ENCODE results near the gene ESAM. TPM values are rescaled to one million over a fixed set of nuclear protein-coding genes. Genes with fewer than 3 reads are reported as not detected.
A peak's percentile ranks its signal among the peaks of the same experiment; 100 is the strongest.

Gene ESAM
- polyA plus RNA-seq, 4 donors = 0.67 to 38.3 (median 6.9) TPM

DNA sequence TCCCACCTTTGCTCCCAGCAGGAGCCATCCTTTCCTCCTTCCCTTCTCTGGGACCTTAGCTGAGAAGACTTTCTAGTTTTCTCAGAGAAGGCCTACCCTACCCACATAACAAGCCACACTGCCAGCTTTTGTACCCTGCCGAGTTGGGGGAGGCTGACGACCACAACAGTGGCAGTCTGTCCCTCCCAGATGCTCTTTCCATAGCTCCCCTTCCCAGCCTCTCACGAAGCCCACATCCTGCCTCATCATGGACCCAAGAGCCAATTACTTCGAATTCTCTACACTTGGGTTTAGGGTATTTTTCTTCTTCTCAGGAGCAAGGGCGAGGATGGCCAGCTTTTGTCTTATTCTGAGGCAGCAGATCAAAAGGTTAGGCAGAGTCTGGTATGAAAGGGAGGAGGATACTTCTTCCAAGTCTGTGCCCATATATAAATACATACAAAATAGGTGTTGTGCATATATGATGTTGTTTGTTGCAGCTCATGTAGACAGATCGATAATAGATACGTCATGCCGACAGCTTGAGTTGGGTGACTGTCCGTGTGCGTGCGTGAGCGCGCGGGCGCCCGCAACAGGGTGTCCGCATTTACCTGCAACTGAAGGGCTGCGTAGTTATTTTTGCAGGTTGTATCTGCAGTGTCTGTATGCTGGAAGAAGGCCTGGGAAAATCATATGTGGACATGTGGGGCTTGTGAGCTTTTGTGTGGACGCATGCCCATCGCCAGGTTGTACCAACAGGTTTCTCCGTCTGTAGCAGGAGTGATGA lies 23.2 kb downstream of the ESAM start:
- peaks cover 0 to 8% (median 2%) of the 10 kb centered on the region in 3 donors for H3K4me1 ChIP-seq (ENCODE audit: control insufficient read depth in 3 of 3, insufficient read depth in 2 of 3, low read depth in 1 of 3, low read length in 2 of 3)
- FAIRE-seq (no peak), DNase-seq (no peak)
- no peaks in the 10 kb centered on the region for H3K36me3 ChIP-seq (ENCODE audit: control insufficient read depth in 3 of 3, insufficient read depth in 2 of 3, low read depth in 1 of 3, low read length in 3 of 3)
- no peaks in the 10 kb centered on the region for H3K9me3 ChIP-seq (ENCODE audit: control insufficient read depth in 2 of 2, insufficient read depth in 1 of 2, low read depth in 1 of 2, low read length in 1 of 2)
- peak overlapping the region in 1 of 3 donors; percentile 32 for H3K4me3 ChIP-seq (ENCODE audit: low read depth in 1 of 3, low read length in 3 of 3)
- peaks cover 0 to 79% (median 2%) of the 10 kb centered on the region in 3 donors for H3K27me3 ChIP-seq (ENCODE audit: control insufficient read depth in 3 of 3, insufficient read depth in 3 of 3, low read length in 3 of 3)
- no peak overlapping the region for H3K27ac ChIP-seq (ENCODE audit: low read depth in 1 of 3, low read length in 2 of 3)
- WGBS, 3 donors = 27 to 57% (median 37%) methylated on average over 21 of the region's 21 CpGs

DNA sequence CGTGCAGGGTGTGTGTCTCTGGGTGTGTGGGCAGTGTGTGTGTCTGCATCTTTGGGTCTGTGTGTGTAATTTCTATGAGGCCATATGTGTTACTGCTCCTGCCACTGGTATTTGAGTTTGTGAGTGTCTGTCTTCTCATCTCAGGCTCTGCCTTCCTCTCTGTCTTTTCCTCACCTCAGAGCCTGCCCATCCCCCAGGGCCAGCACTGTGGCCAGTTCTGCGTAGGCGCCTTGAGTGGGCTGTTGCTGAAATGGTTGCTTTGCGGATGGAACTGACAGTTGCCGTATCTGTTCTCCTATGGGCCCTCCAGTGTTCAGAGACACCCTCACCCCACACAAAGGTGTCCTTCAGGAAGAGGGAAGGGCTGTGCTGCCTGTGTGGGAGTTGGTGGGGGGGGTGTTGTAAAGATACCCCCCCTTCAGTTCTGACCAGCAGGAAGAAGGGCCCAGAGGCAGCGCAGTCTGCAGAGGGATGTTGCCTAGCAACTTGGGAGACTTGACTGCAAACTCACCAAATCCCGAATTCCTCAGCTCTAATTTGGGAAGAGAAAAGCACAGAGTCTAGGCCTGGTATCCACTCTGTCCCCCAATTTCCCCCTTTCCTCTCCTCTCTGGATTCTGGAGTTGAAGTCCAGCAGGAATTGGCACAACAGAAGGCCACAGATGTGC lies 24.3 kb downstream of the ESAM start:
- Histone ChIP-seq H3K27ac (ENCODE audit: low read depth in 1 of 3, low read length in 2 of 3) (no peak overlapping the region), H3K36me3 (ENCODE audit: control insufficient read depth in 3 of 3, insufficient read depth in 2 of 3, low read depth in 1 of 3, low read length in 3 of 3) (no peaks in the 10 kb centered on the region), H3K9me3 (ENCODE audit: control insufficient read depth in 2 of 2, insufficient read depth in 1 of 2, low read depth in 1 of 2, low read length in 1 of 2) (no peaks in the 10 kb centered on the region), H3K4me1 (ENCODE audit: control insufficient read depth in 3 of 3, insufficient read depth in 2 of 3, low read depth in 1 of 3, low read length in 2 of 3) (peaks cover 0 to 8% (median 2%) of the 10 kb centered on the region in 3 donors), H3K27me3 (ENCODE audit: control insufficient read depth in 3 of 3, insufficient read depth in 3 of 3, low read length in 3 of 3) (peaks cover 0 to 67% (median 2%) of the 10 kb centered on the region in 3 donors), H3K4me3 (ENCODE audit: low read depth in 1 of 3, low read length in 3 of 3) (no peak overlapping the region)
- 75 to 85% (median 83%) methylated on average over 7 of the region's 7 CpGs for WGBS, 3 donors
- FAIRE-seq (no peak), DNase-seq (no peak)

DNA sequence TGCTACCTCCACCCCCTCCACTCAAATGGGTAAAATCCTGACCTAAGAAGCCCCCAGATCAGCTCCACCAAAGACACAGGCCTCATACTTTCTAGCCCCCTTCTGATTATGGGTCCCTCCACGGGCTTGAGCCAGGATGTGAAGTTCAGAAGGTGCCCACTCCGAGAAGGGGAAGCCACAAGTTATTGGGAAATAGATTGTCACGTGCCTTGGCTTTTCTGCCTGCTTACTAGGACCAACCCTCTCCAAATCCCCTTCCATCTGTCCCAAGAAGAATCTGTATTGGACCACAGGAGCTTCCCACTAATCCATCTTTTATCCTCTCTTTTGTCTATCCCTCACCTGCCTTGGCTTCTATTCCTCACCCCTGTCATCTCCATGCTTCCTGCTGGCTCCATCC lies 25.4 kb downstream of the ESAM start:
- Histone ChIP-seq H3K9me3 (ENCODE audit: control insufficient read depth in 2 of 2, insufficient read depth in 1 of 2, low read depth in 1 of 2, low read length in 1 of 2) (no peaks in the 10 kb centered on the region), H3K4me3 (ENCODE audit: low read depth in 1 of 3, low read length in 3 of 3) (no peak overlapping the region), H3K27me3 (ENCODE audit: control insufficient read depth in 3 of 3, insufficient read depth in 3 of 3, low read length in 3 of 3) (peaks cover 0 to 57% (median 0%) of the 10 kb centered on the region in 3 donors), H3K4me1 (ENCODE audit: control insufficient read depth in 3 of 3, insufficient read depth in 2 of 3, low read depth in 1 of 3, low read length in 2 of 3) (peaks cover 0 to 8% (median 2%) of the 10 kb centered on the region in 3 donors), H3K36me3 (ENCODE audit: control insufficient read depth in 3 of 3, insufficient read depth in 2 of 3, low read depth in 1 of 3, low read length in 3 of 3) (no peaks in the 10 kb centered on the region), H3K27ac (ENCODE audit: low read depth in 1 of 3, low read length in 2 of 3) (no peak overlapping the region)
- no peak for FAIRE-seq
- no peak for DNase-seq
- 58 to 69% (median 60%) methylated on average over 3 of the region's 3 CpGs for WGBS, 3 donors

DNA sequence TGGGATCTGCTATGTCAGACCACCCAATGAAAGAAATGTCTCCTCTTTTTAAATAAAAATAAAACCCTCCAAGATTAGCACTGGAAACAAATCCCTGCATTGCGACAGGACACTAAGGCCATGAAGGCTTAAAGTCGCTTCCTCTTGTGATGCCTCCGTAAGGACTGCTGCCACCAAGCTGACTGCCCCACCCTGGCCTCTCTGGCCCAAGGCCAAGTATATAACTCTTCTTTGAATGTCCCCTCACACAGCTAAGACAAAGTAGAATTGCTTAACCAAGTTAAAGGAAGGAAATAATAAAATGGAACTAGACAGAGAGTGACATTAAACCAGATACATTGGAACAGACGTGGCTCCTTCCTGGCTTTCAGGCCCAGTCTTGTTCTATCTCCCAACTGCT lies 29.9 kb downstream of the ESAM start:
- no peak overlapping the region for H3K4me3 ChIP-seq (ENCODE audit: low read depth in 1 of 3, low read length in 3 of 3)
- FAIRE-seq = no peak
- no peak overlapping the region for H3K27ac ChIP-seq (ENCODE audit: low read depth in 1 of 3, low read length in 2 of 3)
- 80 to 92% (median 87%) methylated on average over 4 of the region's 4 CpGs for WGBS, 3 donors
- H3K36me3 ChIP-seq (ENCODE audit: control insufficient read depth in 3 of 3, insufficient read depth in 2 of 3, low read depth in 1 of 3, low read length in 3 of 3) = no peaks in the 10 kb centered on the region
- H3K4me1 ChIP-seq (ENCODE audit: control insufficient read depth in 3 of 3, insufficient read depth in 2 of 3, low read depth in 1 of 3, low read length in 2 of 3) = no peaks in the 10 kb centered on the region
- no peak for DNase-seq
- H3K27me3 ChIP-seq (ENCODE audit: control insufficient read depth in 3 of 3, insufficient read depth in 3 of 3, low read length in 3 of 3) = peaks cover 0 to 14% (median 0%) of the 10 kb centered on the region in 3 donors
- no peaks in the 10 kb centered on the region for H3K9me3 ChIP-seq (ENCODE audit: control insufficient read depth in 2 of 2, insufficient read depth in 1 of 2, low read depth in 1 of 2, low read length in 1 of 2)

DNA sequence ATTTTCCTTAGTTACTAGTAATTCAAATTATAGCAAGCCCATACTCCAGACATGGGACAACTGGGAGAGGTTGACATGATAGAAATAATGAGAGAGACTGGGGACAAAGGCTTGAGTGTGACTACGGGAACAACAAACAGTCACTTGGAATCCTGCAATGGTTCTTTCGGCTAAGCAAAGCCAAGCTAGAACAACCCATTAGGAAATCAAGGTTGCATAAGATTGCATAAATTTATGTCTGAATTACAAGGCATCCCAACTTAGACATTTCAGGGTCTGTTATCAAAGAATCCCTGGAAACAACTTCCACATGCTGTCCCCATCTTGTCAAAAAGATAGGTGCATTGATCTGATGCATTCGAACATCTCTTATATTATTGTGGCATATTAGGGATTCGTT lies 32.5 kb downstream of the ESAM start:
- H3K9me3 ChIP-seq (ENCODE audit: control insufficient read depth in 2 of 2, insufficient read depth in 1 of 2, low read depth in 1 of 2, low read length in 1 of 2) = no peaks in the 10 kb centered on the region
- no peak overlapping the region for H3K27ac ChIP-seq (ENCODE audit: low read depth in 1 of 3, low read length in 2 of 3)
- H3K4me1 ChIP-seq (ENCODE audit: control insufficient read depth in 3 of 3, insufficient read depth in 2 of 3, low read depth in 1 of 3, low read length in 2 of 3) = peaks cover 0 to 9% (median 5%) of the 10 kb centered on the region in 3 donors
- no peaks in the 10 kb centered on the region for H3K27me3 ChIP-seq (ENCODE audit: control insufficient read depth in 3 of 3, insufficient read depth in 3 of 3, low read length in 3 of 3)
- 87 to 92% (median 89%) methylated on average over 4 of the region's 4 CpGs for WGBS, 3 donors
- no peaks in the 10 kb centered on the region for H3K36me3 ChIP-seq (ENCODE audit: control insufficient read depth in 3 of 3, insufficient read depth in 2 of 3, low read depth in 1 of 3, low read length in 3 of 3)
- H3K4me3 ChIP-seq (ENCODE audit: low read depth in 1 of 3, low read length in 3 of 3) = no peak overlapping the region
- DNase-seq (no peak), FAIRE-seq (no peak)

DNA sequence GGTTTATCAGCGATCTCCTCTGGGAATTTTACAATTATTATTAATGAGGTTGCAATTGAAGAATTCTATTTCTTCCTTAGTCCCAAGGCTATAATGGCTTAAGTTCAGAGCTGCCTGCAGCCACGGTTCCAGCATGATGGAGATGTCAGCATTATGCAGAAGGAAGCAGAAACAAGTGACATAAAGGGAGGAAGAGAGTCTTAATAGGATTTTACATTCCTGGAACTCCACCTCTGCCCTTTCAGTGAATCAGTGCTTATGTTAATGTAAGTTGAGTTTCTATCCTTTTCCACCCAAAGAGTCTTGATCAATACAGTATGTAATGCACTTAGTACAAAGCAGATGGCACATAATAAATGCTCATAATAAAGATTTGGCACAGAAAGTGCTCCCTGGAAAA lies 34.0 kb downstream of the ESAM start:
- Histone ChIP-seq H3K4me3 (ENCODE audit: low read depth in 1 of 3, low read length in 3 of 3) (no peak overlapping the region), H3K36me3 (ENCODE audit: control insufficient read depth in 3 of 3, insufficient read depth in 2 of 3, low read depth in 1 of 3, low read length in 3 of 3) (no peaks in the 10 kb centered on the region), H3K9me3 (ENCODE audit: control insufficient read depth in 2 of 2, insufficient read depth in 1 of 2, low read depth in 1 of 2, low read length in 1 of 2) (no peaks in the 10 kb centered on the region), H3K27ac (ENCODE audit: low read depth in 1 of 3, low read length in 2 of 3) (no peak overlapping the region), H3K27me3 (ENCODE audit: control insufficient read depth in 3 of 3, insufficient read depth in 3 of 3, low read length in 3 of 3) (peaks cover 0 to 8% (median 0%) of the 10 kb centered on the region in 3 donors), H3K4me1 (ENCODE audit: control insufficient read depth in 3 of 3, insufficient read depth in 2 of 3, low read depth in 1 of 3, low read length in 2 of 3) (peaks cover 0 to 12% (median 5%) of the 10 kb centered on the region in 3 donors)
- no peak for DNase-seq
- no peak for FAIRE-seq
- WGBS, 3 donors = 73 to 89% (median 81%) methylated on average over 2 of the region's 2 CpGs

GRCh38 chr11:124727474-124727873 lies 34.6 kb downstream of the ESAM start:
- Histone ChIP-seq H3K9me3 (ENCODE audit: control insufficient read depth in 2 of 2, insufficient read depth in 1 of 2, low read depth in 1 of 2, low read length in 1 of 2) (no peaks in the 10 kb centered on the region), H3K4me3 (ENCODE audit: low read depth in 1 of 3, low read length in 3 of 3) (no peak overlapping the region), H3K27ac (ENCODE audit: low read depth in 1 of 3, low read length in 2 of 3) (no peak overlapping the region), H3K27me3 (ENCODE audit: control insufficient read depth in 3 of 3, insufficient read depth in 3 of 3, low read length in 3 of 3) (peaks cover 0 to 14% (median 0%) of the 10 kb centered on the region in 3 donors), H3K4me1 (ENCODE audit: control insufficient read depth in 3 of 3, insufficient read depth in 2 of 3, low read depth in 1 of 3, low read length in 2 of 3) (peaks cover 0 to 12% (median 5%) of the 10 kb centered on the region in 3 donors), H3K36me3 (ENCODE audit: control insufficient read depth in 3 of 3, insufficient read depth in 2 of 3, low read depth in 1 of 3, low read length in 3 of 3) (no peaks in the 10 kb centered on the region)
- FAIRE-seq = no peak
- 81 to 86% (median 85%) methylated on average over 4 of the region's 4 CpGs for WGBS, 3 donors
- DNase-seq = no peak

DNA sequence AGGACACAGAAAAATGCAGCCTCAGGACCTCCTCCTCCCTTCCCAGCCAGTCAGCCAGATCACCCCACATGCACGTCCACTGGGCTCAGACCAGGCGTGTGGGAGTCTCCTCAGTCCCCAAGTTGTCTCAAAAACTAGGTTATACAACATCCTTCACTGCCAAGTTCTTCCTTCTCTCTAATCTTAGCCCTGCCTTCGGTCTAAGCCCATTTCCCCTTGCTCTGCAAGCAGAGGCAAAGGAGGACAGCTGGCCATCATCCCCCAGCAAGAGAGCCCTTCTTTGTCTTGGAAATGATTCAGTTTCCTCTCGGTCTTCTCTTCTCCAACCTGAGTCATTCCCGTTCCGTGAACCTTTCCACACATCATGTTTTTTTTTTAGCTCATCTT lies 36.4 kb downstream of the ESAM start:
- no peak for FAIRE-seq
- Histone ChIP-seq H3K27ac (ENCODE audit: low read depth in 1 of 3, low read length in 2 of 3) (no peak overlapping the region), H3K9me3 (ENCODE audit: control insufficient read depth in 2 of 2, insufficient read depth in 1 of 2, low read depth in 1 of 2, low read length in 1 of 2) (no peaks in the 10 kb centered on the region), H3K27me3 (ENCODE audit: control insufficient read depth in 3 of 3, insufficient read depth in 3 of 3, low read length in 3 of 3) (peaks cover 0 to 30% (median 3%) of the 10 kb centered on the region in 3 donors), H3K4me3 (ENCODE audit: low read depth in 1 of 3, low read length in 3 of 3) (no peak overlapping the region), H3K36me3 (ENCODE audit: control insufficient read depth in 3 of 3, insufficient read depth in 2 of 3, low read depth in 1 of 3, low read length in 3 of 3) (no peaks in the 10 kb centered on the region), H3K4me1 (ENCODE audit: control insufficient read depth in 3 of 3, insufficient read depth in 2 of 3, low read depth in 1 of 3, low read length in 2 of 3) (peaks cover 0 to 12% (median 5%) of the 10 kb centered on the region in 3 donors)
- WGBS, 3 donors = 40 to 83% (median 68%) methylated on average over 6 of the region's 6 CpGs
- no peak for DNase-seq

Measured in small intestine (tissue), 7 donors.